ENCODE results near the gene LILRA6. TPM values are rescaled to one million over a fixed set of nuclear protein-coding genes. Genes with fewer than 3 reads are reported as not detected.
"Not testable (repeated sequence)": the region's sequence is repeated elsewhere in the genome, so short reads cannot be mapped to it uniquely, and the experiment has no call there.

LILRA6 gene
- total and polyA plus RNA-seq, 2 of the 8 experiments (the other 6 are each of a cell fraction or from before 2014, with no cell fraction given), result not detected

- FAIRE-seq; DNase-seq (ENCODE audit: low read depth in 1 of 2, low spot score in 2 of 2); H2BK12ac ChIP-seq (ENCODE audit: low read depth, low read length); H3K56ac ChIP-seq (replicated peaks; ENCODE audit: insufficient read length, low read depth, low read length); H3K23me2 ChIP-seq (ENCODE audit: low read depth, low read length); H3K18ac ChIP-seq (ENCODE audit: extremely low read depth, low read length); H2AK5ac ChIP-seq (ENCODE audit: low read depth, low read length); H3K4ac ChIP-seq (replicated peaks; ENCODE audit: insufficient read length, low read depth, low read length); H3K27ac ChIP-seq (ENCODE audit: low read depth, low read length); H3K4me2 ChIP-seq (ENCODE audit: insufficient read depth in 1 of 2, low read depth in 2 of 2, low read length in 2 of 2); H4K8ac ChIP-seq (ENCODE audit: extremely low read depth, insufficient read depth, low read length); H3K23ac ChIP-seq (ENCODE audit: insufficient read length); H2BK15ac ChIP-seq (ENCODE audit: low read length); H4K20me1 ChIP-seq (replicated peaks in 1 of 2; ENCODE audit: control insufficient read depth in 1 of 2, insufficient read depth in 2 of 2, low read length in 2 of 2); H3K14ac ChIP-seq (ENCODE audit: insufficient read length); H3K4me3 ChIP-seq (ENCODE audit: extremely low read depth in 1 of 4, insufficient read depth in 2 of 4, low read depth in 3 of 4, low read length in 4 of 4); H2BK120ac ChIP-seq (replicated peaks; ENCODE audit: low read depth, low read length); H3K79me2 ChIP-seq (ENCODE audit: control insufficient read depth in 1 of 2, insufficient read depth in 2 of 2, low read length in 2 of 2); H3K79me1 ChIP-seq (ENCODE audit: low read depth, low read length); H4K91ac ChIP-seq (replicated peaks; ENCODE audit: insufficient read length, low read length); H3K9ac ChIP-seq (replicated peaks in 1 of 4; ENCODE audit: extremely low read depth in 1 of 4, low read depth in 3 of 4, low read length in 3 of 4); H2BK5ac ChIP-seq (ENCODE audit: low read depth, low read length); H2BK20ac ChIP-seq (ENCODE audit: low read length); H3K9me3 ChIP-seq (ENCODE audit: insufficient read depth in 2 of 2, low read depth in 1 of 2, low read length in 1 of 2); H3K4me1 ChIP-seq (replicated peaks in 1 of 4; ENCODE audit: control insufficient read depth in 3 of 4, insufficient read depth in 4 of 4, low read length in 3 of 4); H3K27me3 ChIP-seq (replicated peaks in 1 of 4; ENCODE audit: control insufficient read depth in 3 of 4, extremely low read depth in 1 of 4, insufficient read depth in 3 of 4, low read length in 3 of 4); H4K5ac ChIP-seq (ENCODE audit: insufficient read length, low read depth, low read length); H2AFZ ChIP-seq (ENCODE audit: low read length): not testable (repeated sequence)
- POLR2A ChIA-PET (ENCODE audit: partially characterized antibody), result interaction anchor here (0.8 to 28.7 kb wide), 3 partner anchors 13 to 29 kb away, joined by 3 to 909 read pairs (median 3); partner anchors contain the start of gene RPS9
- peaks cover 3 to 19% (median 5%) of the 10 kb centered on the region in 4 experiments; a peak in 7 of 8 replicates for H3K36me3 ChIP-seq (ENCODE audit: control insufficient read depth in 2 of 4, insufficient read depth in 4 of 4, low read length in 3 of 4)
- 92% methylated on average over 12 of the region's 12 CpGs; no CpG with 5 or more reads in 1 of the 2 experiments for WGBS, 2 experiments (ENCODE audit: extremely low coverage in 1 of 2, insufficient coverage in 1 of 2, insufficient read length in 1 of 2, insufficient replicate concordance in 2 of 2, low coverage in 1 of 2, low lambda C conversion rate in 2 of 2, missing lambda C conversion rate in 1 of 2)
- CTCF ChIA-PET (ENCODE audit: partially characterized antibody), result interaction anchor here (1.2 kb wide), 1 partner anchor 194 kb away, joined by 3 read pairs; no protein-coding TSS in a partner anchor
Measured at GRCh38 chr19:54194463-54194862, 48.1 kb downstream of the LILRA6 start.
